ENCODE results near the gene NKIRAS2. TPM values are rescaled to one million over a fixed set of nuclear protein-coding genes. Genes with fewer than 3 reads are reported as not detected.

The NKIRAS2 gene
- total RNA-seq, 2 donors from 2014 or later: 14.3 to 15.6 TPM

- H3K4me3 Mint-ChIP-seq: no peak overlapping the region
- peak overlapping the region; percentile 6 for H3K27ac Mint-ChIP-seq
- ATAC-seq (no peak), DNase-seq (no peak)
- peaks cover 4% of the 10 kb centered on the region for H3K4me1 Mint-ChIP-seq
- H3K36me3 Mint-ChIP-seq (ENCODE audit: low read depth): peaks cover 11% of the 10 kb centered on the region
- H3K27me3 Mint-ChIP-seq: no peaks in the 10 kb centered on the region
- no peaks in the 10 kb centered on the region for H3K9me3 ChIP-seq (ENCODE audit: control insufficient read depth, low read length, poor library complexity, severe bottlenecking)
Observed at GRCh38 chr17:41984454-41984853, 35.4 kb upstream of the NKIRAS2 start.

- H3K9me3 ChIP-seq (ENCODE audit: control insufficient read depth, low read length, poor library complexity, severe bottlenecking): no peaks in the 10 kb centered on the region
- Mint-ChIP-seq H3K4me3 (no peak overlapping the region), H3K4me1 (peaks cover 5% of the 10 kb centered on the region), H3K27ac (no peak overlapping the region), H3K27me3 (no peaks in the 10 kb centered on the region), H3K36me3 (ENCODE audit: low read depth) (peaks cover 11% of the 10 kb centered on the region)
- ATAC-seq: no peak
- DNase-seq: no peak
Observed at GRCh38 chr17:41985919-41986318, 34.0 kb upstream of the NKIRAS2 start.

DNA sequence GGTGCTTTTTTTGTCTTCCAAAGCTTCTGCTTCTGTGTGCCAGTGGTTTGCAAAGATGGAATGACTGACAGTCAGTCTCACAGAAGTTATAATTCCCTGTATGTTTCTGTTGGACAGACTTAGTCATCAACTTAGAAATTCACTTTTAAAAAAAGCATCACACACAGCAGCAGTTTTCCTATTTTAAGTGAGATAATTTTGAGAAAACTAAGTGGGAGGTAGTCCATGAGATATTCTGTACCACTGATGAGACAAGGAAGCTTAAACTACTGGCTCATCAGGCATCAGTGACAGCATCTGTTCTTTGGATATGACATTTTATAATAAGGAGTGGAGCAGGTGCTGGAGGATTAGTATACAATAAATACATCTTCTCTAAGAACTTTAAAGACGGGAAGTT lies 33.3 kb upstream of the NKIRAS2 start:
- Mint-ChIP-seq H3K36me3 (ENCODE audit: low read depth) (peaks cover 10% of the 10 kb centered on the region), H3K4me3 (no peak overlapping the region), H3K27ac (no peak overlapping the region)

DNA sequence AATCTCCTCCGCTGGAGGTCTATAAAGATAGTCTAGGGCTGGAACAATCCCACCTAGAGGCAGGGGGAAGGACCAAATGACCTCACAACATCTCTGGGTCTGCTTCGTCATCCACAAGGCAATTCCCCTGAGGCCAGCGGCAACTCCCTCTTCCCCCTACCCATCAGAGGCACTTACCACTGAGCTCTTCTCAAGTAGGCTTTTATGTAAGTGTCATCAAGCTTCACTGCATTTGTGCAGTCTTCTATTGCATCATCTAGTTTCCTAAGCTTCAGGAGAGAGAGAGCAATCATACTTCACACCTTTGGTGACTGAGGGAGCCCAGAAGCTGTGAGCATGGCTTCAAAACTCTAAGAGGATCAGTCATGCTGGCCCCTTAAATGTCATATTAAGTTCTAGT lies 32.2 kb upstream of the NKIRAS2 start:
- Mint-ChIP-seq H3K27ac (no peak overlapping the region), H3K27me3 (no peaks in the 10 kb centered on the region)
- DNase-seq: no peak

More for the DNA sequence above, 33.3 kb upstream of the NKIRAS2 start:
- Mint-ChIP-seq H3K4me1 (peaks cover 7% of the 10 kb centered on the region), H3K27me3 (no peaks in the 10 kb centered on the region)
- no peaks in the 10 kb centered on the region for H3K9me3 ChIP-seq (ENCODE audit: control insufficient read depth, low read length, poor library complexity, severe bottlenecking)
- ATAC-seq: no peak
- no peak for DNase-seq

DNA sequence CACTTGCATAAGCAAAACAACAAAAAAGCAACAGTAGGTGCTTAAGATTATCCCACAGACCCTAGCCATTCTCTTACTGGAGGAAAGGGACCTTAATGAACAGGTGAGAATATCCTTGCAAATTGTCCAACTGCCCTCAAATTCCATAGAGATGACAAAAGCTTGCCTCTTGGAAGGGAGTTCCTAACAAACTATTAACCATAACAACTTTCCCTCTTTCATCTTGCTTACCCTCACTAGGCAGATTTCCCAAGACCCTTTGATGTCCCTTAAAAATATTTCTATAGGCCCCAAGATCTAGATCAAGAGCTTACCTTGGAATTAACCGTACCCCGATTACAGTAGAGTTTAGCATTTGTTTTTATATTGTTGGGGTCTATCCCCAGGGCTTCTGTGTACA lies 31.5 kb upstream of the NKIRAS2 start:
- DNase-seq: no peak
- Mint-ChIP-seq H3K4me1 (peaks cover 7% of the 10 kb centered on the region), H3K4me3 (peak overlapping the region; percentile 12), H3K36me3 (ENCODE audit: low read depth) (peaks cover 8% of the 10 kb centered on the region), H3K27ac (no peak overlapping the region), H3K27me3 (no peaks in the 10 kb centered on the region)
- no peaks in the 10 kb centered on the region for H3K9me3 ChIP-seq (ENCODE audit: control insufficient read depth, low read length, poor library complexity, severe bottlenecking)
- no peak for ATAC-seq

More for the DNA sequence above, 32.2 kb upstream of the NKIRAS2 start:
- H3K9me3 ChIP-seq (ENCODE audit: control insufficient read depth, low read length, poor library complexity, severe bottlenecking): no peaks in the 10 kb centered on the region
- Mint-ChIP-seq H3K36me3 (ENCODE audit: low read depth) (peaks cover 8% of the 10 kb centered on the region), H3K4me3 (no peak overlapping the region), H3K4me1 (peaks cover 7% of the 10 kb centered on the region)
- ATAC-seq: no peak

- peaks cover 4% of the 10 kb centered on the region for H3K36me3 Mint-ChIP-seq (ENCODE audit: low read depth)
- H3K4me1 Mint-ChIP-seq: peaks cover 7% of the 10 kb centered on the region
- H3K4me3 Mint-ChIP-seq: no peak overlapping the region
- H3K27ac Mint-ChIP-seq: no peak overlapping the region
- no peaks in the 10 kb centered on the region for H3K27me3 Mint-ChIP-seq
- DNase-seq (no peak), ATAC-seq (no peak)
- H3K9me3 ChIP-seq (ENCODE audit: control insufficient read depth, low read length, poor library complexity, severe bottlenecking): no peaks in the 10 kb centered on the region
Observed at GRCh38 chr17:41989702-41990419, 30.0 kb upstream of the NKIRAS2 start.

DNA sequence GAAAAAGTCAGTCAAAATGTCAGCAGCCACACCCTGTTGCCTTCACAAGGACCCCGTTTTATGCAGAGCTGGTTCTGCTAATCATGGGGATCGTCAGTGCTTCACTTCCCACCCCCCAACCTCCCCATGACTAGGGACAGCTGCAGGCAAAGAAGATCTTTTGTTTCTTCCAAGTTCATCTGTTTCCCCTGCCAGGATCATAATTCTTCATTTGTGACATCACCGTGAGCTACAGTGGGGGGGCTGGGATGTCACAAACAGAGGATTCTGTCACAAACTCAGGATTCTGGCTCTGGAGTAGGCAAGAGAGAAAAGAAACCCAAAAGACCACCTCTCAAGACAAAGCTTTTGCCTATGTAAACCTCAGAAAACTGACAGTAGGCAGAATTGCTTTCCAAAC lies 27.3 kb upstream of the NKIRAS2 start:
- Mint-ChIP-seq H3K27me3 (no peaks in the 10 kb centered on the region), H3K4me3 (no peak overlapping the region), H3K27ac (no peak overlapping the region), H3K4me1 (peaks cover 9% of the 10 kb centered on the region), H3K36me3 (ENCODE audit: low read depth) (peaks cover 4% of the 10 kb centered on the region)
- DNase-seq: no peak
- no peak for ATAC-seq
- H3K9me3 ChIP-seq (ENCODE audit: control insufficient read depth, low read length, poor library complexity, severe bottlenecking): no peaks in the 10 kb centered on the region

DNA sequence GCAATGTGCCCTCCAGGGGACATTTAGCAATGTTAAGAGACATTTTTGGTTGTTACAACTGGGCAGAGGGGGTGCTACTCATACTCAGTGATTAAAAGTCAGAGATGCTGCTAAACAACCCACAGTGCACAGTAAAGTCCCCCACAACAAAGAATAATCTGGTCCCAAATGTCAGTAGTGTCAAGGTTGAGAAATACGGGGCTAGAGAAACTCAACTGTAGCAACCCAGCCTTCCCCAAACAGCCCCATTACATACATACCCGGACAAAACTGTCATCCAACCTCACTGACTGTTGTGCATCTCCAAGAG lies 23.1 kb upstream of the NKIRAS2 start:
- H3K4me1 Mint-ChIP-seq: peaks cover 5% of the 10 kb centered on the region
- peak overlapping the region; percentile 71 for H3K27ac Mint-ChIP-seq
- no peak overlapping the region for H3K4me3 Mint-ChIP-seq
- peaks cover 2% of the 10 kb centered on the region for H3K36me3 Mint-ChIP-seq (ENCODE audit: low read depth)
- ATAC-seq: no peak
- H3K9me3 ChIP-seq (ENCODE audit: control insufficient read depth, low read length, poor library complexity, severe bottlenecking): no peaks in the 10 kb centered on the region
- H3K27me3 Mint-ChIP-seq: no peaks in the 10 kb centered on the region
- no peak for DNase-seq

DNA sequence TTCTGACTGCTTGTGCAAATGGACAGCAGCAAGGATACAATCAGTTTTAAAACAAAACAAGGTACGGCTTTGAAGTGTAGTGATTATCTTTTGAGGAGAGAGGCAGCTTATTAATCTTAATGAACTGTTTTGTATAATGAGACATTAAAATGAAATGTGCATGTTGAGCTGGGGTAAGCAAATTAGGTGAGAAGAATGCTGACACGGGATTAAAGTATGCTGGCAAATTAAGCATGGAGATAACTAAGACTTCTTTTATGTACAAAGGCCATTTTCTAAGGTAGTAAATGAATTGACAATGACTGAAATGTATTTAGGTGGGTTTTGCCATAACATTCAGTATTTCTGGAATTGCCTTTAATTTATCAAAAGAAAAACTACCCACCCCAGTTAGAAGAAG lies 21.4 kb upstream of the NKIRAS2 start:
- Mint-ChIP-seq H3K27me3 (no peaks in the 10 kb centered on the region), H3K36me3 (ENCODE audit: low read depth) (peaks cover 2% of the 10 kb centered on the region), H3K4me3 (no peak overlapping the region), H3K27ac (no peak overlapping the region), H3K4me1 (peaks cover 10% of the 10 kb centered on the region)
- DNase-seq: no peak
- H3K9me3 ChIP-seq (ENCODE audit: control insufficient read depth, low read length, poor library complexity, severe bottlenecking): no peaks in the 10 kb centered on the region
- ATAC-seq: no peak

DNA sequence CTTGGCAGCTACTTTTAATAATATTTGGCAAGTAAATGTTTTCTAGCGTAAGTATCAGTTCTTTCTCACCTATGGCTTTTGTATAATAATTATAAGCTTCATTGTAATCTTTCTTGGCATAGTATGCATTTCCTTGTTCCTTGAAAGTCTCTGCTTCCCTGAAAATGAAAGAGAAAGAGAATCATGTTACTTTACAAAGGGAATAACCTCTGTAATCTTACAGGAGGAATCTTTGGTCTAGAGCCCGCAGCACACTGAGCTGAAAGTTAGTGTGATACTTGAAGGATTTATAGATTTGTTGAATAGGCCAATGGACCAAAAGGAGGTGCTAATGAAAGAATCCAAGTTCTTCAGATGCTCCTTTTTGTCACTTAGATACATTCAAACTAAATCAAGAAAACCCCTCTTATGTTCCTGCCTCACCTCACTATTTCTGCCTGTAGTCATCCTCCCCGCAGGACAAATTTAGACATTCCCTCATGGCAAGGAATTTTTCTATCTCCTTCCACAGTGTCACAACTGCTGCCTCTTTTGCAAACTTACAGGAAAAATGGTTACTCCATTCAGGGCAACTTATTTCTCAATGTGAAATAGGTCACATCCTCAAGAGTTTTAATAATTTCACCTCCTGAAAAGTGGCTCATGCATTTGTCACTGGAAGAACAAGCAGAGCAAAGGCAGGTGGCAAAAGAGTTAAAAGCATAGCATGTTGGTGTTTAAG lies 19.3 kb upstream of the NKIRAS2 start:
- Mint-ChIP-seq H3K27me3 (no peaks in the 10 kb centered on the region), H3K27ac (no peak overlapping the region), H3K4me3 (no peak overlapping the region), H3K4me1 (peaks cover 15% of the 10 kb centered on the region), H3K36me3 (ENCODE audit: low read depth) (peaks cover 2% of the 10 kb centered on the region)
- DNase-seq: no peak
- ATAC-seq: no peak
- H3K9me3 ChIP-seq (ENCODE audit: control insufficient read depth, low read length, poor library complexity, severe bottlenecking): no peaks in the 10 kb centered on the region

- peaks cover 2% of the 10 kb centered on the region for H3K36me3 Mint-ChIP-seq (ENCODE audit: low read depth)
- no peak overlapping the region for H3K27ac Mint-ChIP-seq
- ATAC-seq (no peak), DNase-seq (no peak)
- H3K4me1 Mint-ChIP-seq: peaks cover 13% of the 10 kb centered on the region
- no peak overlapping the region for H3K4me3 Mint-ChIP-seq
- no peaks in the 10 kb centered on the region for H3K27me3 Mint-ChIP-seq
- H3K9me3 ChIP-seq (ENCODE audit: control insufficient read depth, low read length, poor library complexity, severe bottlenecking): no peaks in the 10 kb centered on the region
Observed at GRCh38 chr17:42001729-42002128, 18.2 kb upstream of the NKIRAS2 start.

- Mint-ChIP-seq H3K4me3 (no peak overlapping the region), H3K4me1 (peaks cover 15% of the 10 kb centered on the region), H3K27ac (no peak overlapping the region), H3K27me3 (no peaks in the 10 kb centered on the region), H3K36me3 (ENCODE audit: low read depth) (no peaks in the 10 kb centered on the region)
- ATAC-seq: no peak
- DNase-seq: no peak
- H3K9me3 ChIP-seq (ENCODE audit: control insufficient read depth, low read length, poor library complexity, severe bottlenecking): no peaks in the 10 kb centered on the region
Observed at GRCh38 chr17:42002175-42002791, 17.6 kb upstream of the NKIRAS2 start.

DNA sequence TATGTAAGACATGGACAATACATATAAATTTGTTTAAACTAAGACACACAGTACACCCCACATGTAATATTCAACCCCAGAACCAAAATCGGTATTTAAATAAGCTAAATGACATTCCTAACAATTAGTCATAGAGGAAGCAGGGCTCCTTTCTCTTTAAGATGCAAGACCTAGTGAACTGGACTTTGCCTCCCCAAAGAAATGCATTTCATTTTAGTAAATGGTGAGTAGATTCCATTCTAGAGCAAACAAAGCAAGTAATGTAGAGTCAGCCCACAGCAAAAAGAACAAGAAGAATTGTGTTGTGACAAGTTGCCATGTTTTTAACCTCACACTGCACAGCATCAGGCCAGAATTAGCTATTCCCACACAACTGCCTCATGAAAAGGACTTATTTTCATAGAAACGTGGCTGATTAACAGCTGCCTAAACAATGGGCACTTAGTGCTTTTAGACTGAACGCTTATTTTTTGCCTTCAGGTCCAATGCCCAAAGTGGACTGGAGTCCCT lies 17.0 kb upstream of the NKIRAS2 start:
- no peak overlapping the region for H3K4me3 Mint-ChIP-seq
- DNase-seq (no peak), ATAC-seq (no peak)
- H3K9me3 ChIP-seq (ENCODE audit: control insufficient read depth, low read length, poor library complexity, severe bottlenecking): no peaks in the 10 kb centered on the region
- H3K36me3 Mint-ChIP-seq (ENCODE audit: low read depth): no peaks in the 10 kb centered on the region
- peak overlapping the region; percentile 32 for H3K27ac Mint-ChIP-seq
- H3K27me3 Mint-ChIP-seq: no peaks in the 10 kb centered on the region
- H3K4me1 Mint-ChIP-seq: peaks cover 15% of the 10 kb centered on the region

Data from T-helper 17 cell (primary cell).